Sigmoid colon (tissue), 4 donors: Measurements from ENCODE around the gene IFNAR2.
"Not testable (repeated sequence)": the region's sequence is repeated elsewhere in the genome, so short reads cannot be mapped to it uniquely, and the experiment has no call there.

Source experiments
- CTCF ChIP-seq, 4 experiments: fragments of 450-650 bp in 3 of 4; fragments of 200-600 bp in 1 of 4; IDR thresholded peaks; one replicate each; pipeline ENCODE4 v1.5.1; 2016 to 2019; ENCODE audit warnings: antibody characterized with exemption in 4 of 4, mild to moderate bottlenecking in 3 of 4, moderate library complexity in 2 of 4
- EP300 ChIP-seq, 4 donors: sonication (generic); formaldehyde crosslinking; IDR thresholded peaks; one replicate each; pipeline ENCODE4 v1.6.1; 2017; ENCODE audit warnings: antibody characterized with exemption in 4 of 4
- POLR2A ChIP-seq, 2 donors: fragments of 450-650 bp; IDR thresholded peaks; one replicate each; pipeline ENCODE4 v1.6.1; 2016; ENCODE audit warnings: antibody characterized with exemption in 2 of 2, mild to moderate bottlenecking in 2 of 2, moderate library complexity in 2 of 2
- POLR2AphosphoS5 ChIP-seq, 4 donors: sonication (generic); formaldehyde crosslinking; IDR thresholded peaks; one replicate each; pipeline ENCODE4 v1.6.1; 2017; ENCODE audit warnings: antibody characterized with exemption in 4 of 4

DNA sequence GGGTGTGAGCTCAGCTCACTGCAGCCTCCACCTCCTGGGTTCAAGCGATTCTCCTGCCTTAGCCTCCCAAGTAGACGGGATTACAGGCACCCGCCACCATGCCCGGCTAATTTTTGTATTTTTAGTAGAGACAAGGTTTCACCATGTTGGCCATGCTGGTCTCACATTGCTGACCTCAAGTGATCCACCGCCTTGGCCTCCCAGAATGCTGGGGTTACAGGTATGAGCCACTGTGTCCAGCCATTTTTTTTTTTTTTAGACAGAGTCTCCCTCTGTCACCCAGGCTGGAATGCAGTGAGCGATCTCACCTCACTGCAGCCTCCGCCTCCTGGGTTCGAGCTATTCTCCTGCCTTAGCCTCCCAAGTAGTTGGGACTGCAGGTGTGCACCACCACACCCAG lies 13.1 kb downstream of the IFNAR2 start:
- TF ChIP-seq POLR2A, CTCF, POLR2AphosphoS5, EP300 (IDR thresholded peaks at IDR 0.05): not testable (repeated sequence)
